GM12873 (cell line): ENCODE results near the gene ABCC8.

Experiments used
- TF ChIP-seq, protein P1 (sequence below): IDR thresholded peaks from 2 replicates; pipeline ENCODE4 v1.5.1; 2012; ENCODE audit warnings: low read depth, mild to moderate bottlenecking, moderate library complexity, low read length, control low read depth; ENCODE audit not compliant: insufficient read depth; ENCODE audit errors: missing control alignments

ABCC8 gene

DNA sequence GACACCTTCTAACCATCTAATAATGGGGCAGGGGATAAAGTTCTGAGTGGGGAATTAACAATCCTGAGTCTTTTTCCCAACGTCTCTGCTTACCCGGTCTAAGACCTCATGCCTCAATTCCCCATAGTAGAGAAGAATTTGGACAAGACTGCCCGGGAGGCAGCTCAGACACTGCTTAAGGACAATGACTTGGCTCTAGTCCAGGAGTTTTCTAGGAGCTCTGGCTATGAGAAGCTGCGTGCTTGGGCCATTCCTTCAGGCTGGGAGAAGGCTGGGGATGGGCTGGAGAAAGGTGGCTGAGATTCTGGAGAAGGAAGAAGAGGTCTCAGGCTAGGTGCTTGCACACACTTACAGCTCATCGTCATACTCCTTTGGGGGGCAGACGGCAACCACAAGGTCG lies 19.8 kb upstream of the ABCC8 start:
- TF ChIP-seq, protein P1, sequence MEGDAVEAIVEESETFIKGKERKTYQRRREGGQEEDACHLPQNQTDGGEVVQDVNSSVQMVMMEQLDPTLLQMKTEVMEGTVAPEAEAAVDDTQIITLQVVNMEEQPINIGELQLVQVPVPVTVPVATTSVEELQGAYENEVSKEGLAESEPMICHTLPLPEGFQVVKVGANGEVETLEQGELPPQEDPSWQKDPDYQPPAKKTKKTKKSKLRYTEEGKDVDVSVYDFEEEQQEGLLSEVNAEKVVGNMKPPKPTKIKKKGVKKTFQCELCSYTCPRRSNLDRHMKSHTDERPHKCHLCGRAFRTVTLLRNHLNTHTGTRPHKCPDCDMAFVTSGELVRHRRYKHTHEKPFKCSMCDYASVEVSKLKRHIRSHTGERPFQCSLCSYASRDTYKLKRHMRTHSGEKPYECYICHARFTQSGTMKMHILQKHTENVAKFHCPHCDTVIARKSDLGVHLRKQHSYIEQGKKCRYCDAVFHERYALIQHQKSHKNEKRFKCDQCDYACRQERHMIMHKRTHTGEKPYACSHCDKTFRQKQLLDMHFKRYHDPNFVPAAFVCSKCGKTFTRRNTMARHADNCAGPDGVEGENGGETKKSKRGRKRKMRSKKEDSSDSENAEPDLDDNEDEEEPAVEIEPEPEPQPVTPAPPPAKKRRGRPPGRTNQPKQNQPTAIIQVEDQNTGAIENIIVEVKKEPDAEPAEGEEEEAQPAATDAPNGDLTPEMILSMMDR, result no peak

DNA sequence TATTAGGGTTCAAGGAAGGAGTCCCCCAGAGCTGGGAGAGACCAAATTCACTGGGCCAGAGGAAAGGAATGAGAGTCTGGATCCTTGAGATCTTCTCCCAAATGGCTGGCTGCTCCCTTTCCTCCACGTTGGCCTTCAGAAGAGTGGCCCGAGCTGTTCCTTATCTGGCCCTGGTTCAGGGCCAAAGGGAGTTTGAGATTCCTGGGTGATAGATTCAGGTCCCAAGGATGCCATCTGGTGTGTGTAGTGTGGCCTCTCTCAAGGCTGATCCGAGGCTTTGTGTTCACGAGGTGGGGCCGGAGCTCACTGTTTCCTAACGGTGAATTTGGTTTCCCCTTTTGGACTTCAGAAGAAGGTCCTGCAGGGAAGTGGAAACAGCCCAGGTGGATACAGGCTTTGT lies 17.4 kb upstream of the ABCC8 start:
- TF ChIP-seq, protein P1, result no peak

DNA sequence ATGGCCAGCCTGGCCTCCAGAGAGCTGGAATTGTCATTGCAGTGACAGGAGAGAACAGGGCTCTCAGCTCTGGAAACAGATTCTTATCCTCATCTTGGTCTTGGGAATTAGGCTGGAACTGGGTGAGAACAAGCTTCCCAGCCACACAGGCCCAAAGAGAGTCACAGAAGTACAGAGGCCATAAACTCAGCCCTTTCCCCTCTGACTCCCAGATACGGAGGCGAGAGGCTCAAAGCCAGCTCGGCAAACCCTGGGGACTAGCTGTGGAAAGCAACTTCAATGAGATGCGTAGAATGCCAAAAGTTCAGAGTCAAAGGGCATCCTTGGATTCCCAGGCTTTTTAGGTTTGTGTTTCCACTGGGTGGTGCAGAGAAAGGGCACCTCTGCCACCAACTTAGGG lies 14.3 kb upstream of the ABCC8 start:
- TF ChIP-seq, protein P1, result no peak

DNA sequence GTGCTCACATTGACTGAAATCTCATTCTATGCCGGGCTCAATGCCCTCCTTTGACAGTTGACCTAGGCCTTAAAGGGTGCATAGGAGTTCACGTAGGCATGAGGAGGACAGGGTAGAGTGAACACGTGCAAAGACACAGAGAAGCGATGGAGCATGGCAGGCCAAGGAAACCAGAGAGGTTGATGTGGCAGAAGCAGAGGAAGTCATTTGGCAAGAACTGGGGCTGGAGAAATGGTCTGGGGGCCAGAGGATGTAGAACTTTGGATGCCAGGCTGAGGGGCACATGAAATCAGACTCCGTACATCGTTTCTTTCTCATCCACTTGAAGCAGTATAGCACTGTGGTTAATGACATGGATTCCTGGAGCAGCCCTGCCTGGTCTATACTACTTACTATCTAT lies 13.6 kb upstream of the ABCC8 start:
- TF ChIP-seq, protein P1, result no peak

DNA sequence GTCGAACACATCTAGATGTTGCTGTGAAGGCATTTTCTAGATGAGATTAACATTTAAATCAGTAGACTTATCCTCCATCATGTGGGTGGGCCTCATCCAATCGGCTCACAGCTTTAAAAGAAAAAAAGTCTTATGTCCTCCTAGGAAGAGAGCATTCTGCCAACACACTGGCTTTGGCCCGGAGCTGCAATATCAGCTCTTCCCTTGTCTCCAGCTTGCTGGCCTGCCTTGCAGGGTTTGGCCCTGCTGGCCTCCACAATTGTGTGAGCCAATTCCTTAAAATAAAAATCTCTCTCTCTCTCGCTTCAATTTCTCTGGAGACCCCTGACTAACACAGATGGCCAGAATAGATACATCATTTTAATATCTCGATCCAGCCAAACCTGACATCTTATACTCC lies 13.1 kb upstream of the ABCC8 start:
- TF ChIP-seq, protein P1, result no peak

DNA sequence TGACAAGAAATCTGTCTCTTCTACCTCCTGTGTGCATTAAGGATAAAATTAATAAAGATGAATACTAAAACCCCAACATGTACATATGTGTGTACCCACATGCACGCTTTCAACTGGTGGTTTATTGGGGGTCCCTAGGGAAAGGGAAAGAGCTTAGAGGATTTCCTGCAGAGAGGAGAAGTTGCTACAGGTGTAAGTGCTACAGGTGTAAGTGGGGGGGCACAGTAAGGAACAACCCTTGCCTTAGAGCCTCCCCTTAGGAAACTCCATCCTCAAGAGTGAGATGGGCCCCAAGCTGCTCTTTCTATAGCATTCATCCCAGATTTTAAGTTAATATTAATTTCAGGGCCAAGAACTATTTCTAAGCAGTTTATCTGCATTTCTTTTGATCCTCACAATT lies 11.9 kb upstream of the ABCC8 start:
- TF ChIP-seq, protein P1, result no peak

DNA sequence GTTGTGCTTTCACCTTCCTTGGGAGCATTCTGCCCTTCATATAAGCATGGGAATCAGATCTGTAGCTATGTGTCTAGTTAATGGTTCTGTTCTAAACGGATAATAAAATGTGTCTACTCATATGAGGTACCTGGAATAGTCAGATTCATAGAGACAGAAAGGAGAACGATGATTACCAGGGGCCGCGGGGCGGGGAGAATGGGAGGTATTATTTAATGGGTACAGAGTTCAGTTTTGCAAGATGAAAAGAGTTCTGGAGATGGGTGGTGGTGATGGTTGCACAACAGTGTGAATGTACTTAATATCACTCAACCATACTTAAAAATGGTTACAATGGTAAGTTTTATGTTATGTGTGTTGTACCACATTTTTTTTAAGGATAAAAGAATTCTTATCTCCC lies 10.0 kb upstream of the ABCC8 start:
- TF ChIP-seq, protein P1, result no peak

DNA sequence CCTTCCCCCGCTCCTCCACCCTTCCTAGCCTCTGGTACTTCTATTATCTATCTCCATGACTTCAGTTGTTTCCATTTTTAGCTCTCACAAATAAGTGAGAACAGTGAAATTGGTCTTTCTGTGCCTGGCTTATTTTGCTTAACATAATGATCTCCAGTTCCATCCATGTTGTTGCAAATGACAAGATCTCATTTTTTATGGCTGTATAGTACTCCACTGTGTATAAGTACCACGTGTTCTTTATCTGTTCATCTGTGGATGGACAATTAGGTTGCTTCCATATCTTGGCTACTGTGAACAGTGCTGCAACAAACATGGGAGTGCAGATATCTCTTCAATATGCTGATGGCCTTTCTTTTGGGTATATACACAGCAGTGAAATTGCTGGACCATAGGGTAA lies 6.9 kb upstream of the ABCC8 start:
- TF ChIP-seq, protein P1, result no peak
